22Rv1 (cell line): Measurements from ENCODE around the gene PDE6G.
"Not testable (repeated sequence)": the region's sequence is repeated elsewhere in the genome, so short reads cannot be mapped to it uniquely, and the experiment has no call there.

ENCODE experiments used
- CTCF ChIP-seq: fragments of 450-650 bp; IDR thresholded peaks from 2 replicates; pipeline ENCODE4 v1.5.1; 2017; ENCODE audit warnings: mild to moderate bottlenecking
- ZFX ChIP-seq: fragments of 450-650 bp; IDR thresholded peaks from 2 replicates; pipeline ENCODE4 v1.6.1; 2017; ENCODE audit warnings: antibody characterized with exemption, borderline replicate concordance

GRCh38 chr17:81675515-81676221 is 19.3 kb upstream of the PDE6G start:
- peak; percentile 72 for TF ChIP-seq CTCF
- not testable (repeated sequence) for TF ChIP-seq ZFX
